SH-SY5Y (cell line): ENCODE measurements around the gene ATP8A2.

ENCODE experiments used
- GATA2 ChIP-seq: IDR thresholded peaks from 2 replicates; pipeline ENCODE4 v1.6.1; 2011; ENCODE audit warnings: mild to moderate bottlenecking, low read depth, low read length
- GATA3 ChIP-seq: IDR thresholded peaks from 2 replicates; pipeline ENCODE4 v1.6.1; 2011; ENCODE audit warnings: low read depth, mild to moderate bottlenecking, low read length, moderate library complexity

GRCh38 chr13:25574437-25575411 lies 202.9 kb downstream of the ATP8A2 start:
- TF ChIP-seq GATA2: no peak
- TF ChIP-seq GATA3: no peak
